ENCODE measurements around the gene MPL. TPM values are rescaled to one million over a fixed set of nuclear protein-coding genes. Genes with fewer than 3 reads are reported as not detected.

Gene MPL
- polyA plus RNA-seq, 1 donor (not counting 4 experiments of a cell fraction or from before 2014, with no cell fraction given) = not detected

DNA sequence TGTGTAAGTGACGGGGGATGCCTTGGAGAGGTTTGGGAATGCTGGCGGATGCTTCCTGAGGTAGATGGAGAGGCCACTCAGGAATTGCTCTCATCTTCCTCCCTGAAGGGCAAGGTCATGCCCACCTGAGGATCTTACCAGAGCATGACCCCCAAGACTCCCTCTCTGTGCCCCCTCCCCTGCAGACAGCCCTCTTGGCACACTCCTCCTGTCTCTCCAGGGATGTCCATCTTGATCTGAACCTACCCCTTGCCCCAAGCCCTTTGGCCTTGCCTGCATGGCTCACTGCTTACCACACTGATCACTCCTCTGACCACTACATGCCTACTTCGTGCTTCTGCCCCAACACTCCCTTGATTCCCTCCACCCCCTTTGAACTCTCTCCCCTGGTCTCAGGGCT is 17.9 kb upstream of the MPL start:
- H3K4me1 ChIP-seq (ENCODE audit: control insufficient read depth, extremely low read depth, insufficient read depth, low read length) = no peaks in the 10 kb centered on the region
- H3K27me3 ChIP-seq (ENCODE audit: control insufficient read depth, extremely low read depth, insufficient read depth, low read length) = no peaks in the 10 kb centered on the region
- no peak overlapping the region for H3K4me2 ChIP-seq (ENCODE audit: control insufficient read depth, extremely low read depth, insufficient read depth, low read depth, low read length)
- FAIRE-seq (no peak), DNase-seq (ENCODE audit: low read depth, low spot score) (no peak)
- no peak overlapping the region for H3K27ac ChIP-seq (ENCODE audit: control insufficient read depth, insufficient read depth, low read length)
- TF ChIP-seq, protein P1, sequence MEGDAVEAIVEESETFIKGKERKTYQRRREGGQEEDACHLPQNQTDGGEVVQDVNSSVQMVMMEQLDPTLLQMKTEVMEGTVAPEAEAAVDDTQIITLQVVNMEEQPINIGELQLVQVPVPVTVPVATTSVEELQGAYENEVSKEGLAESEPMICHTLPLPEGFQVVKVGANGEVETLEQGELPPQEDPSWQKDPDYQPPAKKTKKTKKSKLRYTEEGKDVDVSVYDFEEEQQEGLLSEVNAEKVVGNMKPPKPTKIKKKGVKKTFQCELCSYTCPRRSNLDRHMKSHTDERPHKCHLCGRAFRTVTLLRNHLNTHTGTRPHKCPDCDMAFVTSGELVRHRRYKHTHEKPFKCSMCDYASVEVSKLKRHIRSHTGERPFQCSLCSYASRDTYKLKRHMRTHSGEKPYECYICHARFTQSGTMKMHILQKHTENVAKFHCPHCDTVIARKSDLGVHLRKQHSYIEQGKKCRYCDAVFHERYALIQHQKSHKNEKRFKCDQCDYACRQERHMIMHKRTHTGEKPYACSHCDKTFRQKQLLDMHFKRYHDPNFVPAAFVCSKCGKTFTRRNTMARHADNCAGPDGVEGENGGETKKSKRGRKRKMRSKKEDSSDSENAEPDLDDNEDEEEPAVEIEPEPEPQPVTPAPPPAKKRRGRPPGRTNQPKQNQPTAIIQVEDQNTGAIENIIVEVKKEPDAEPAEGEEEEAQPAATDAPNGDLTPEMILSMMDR (optimal IDR thresholded peaks at IDR 0.05 in 1 of 3, IDR thresholded peaks at IDR 0.05 in 1 of 3, conservative IDR thresholded peaks at IDR 0.05 in 1 of 3; ENCODE audit: extremely low read depth in 1 of 3, insufficient read depth in 2 of 3, low read length in 3 of 3) = no peak
- no peak for TF ChIP-seq EZH2 (IDR thresholded peaks at IDR 0.05; ENCODE audit: low read length)
- dilution Hi-C loops (cut with MboI; ENCODE audit: extremely low pct_ligation_motif_present, low sequenced_read_pairs) = no loop called here
- no peaks in the 10 kb centered on the region for H3K36me3 ChIP-seq (ENCODE audit: control insufficient read depth in 2 of 2, extremely low read depth in 1 of 2, insufficient read depth in 2 of 2, low read length in 2 of 2)
- H3K9me1 ChIP-seq (ENCODE audit: control insufficient read depth, extremely low read depth, insufficient read depth, low read length) = no peaks in the 10 kb centered on the region
- no peak overlapping the region for H2AFZ ChIP-seq (ENCODE audit: control insufficient read depth, low read length)
- no peaks in the 10 kb centered on the region for H3K9me3 ChIP-seq (ENCODE audit: control insufficient read depth, low read depth, low read length)
- no peak overlapping the region for H3K4me3 ChIP-seq (ENCODE audit: control insufficient read depth in 2 of 3, extremely low read depth in 1 of 3, insufficient read depth in 2 of 3, low read depth in 1 of 3, low read length in 3 of 3)
- H3K79me2 ChIP-seq (ENCODE audit: control insufficient read depth, insufficient read depth, low read length) = no peaks in the 10 kb centered on the region
- no peaks in the 10 kb centered on the region for H4K20me1 ChIP-seq (ENCODE audit: control insufficient read depth, extremely low read depth, insufficient read depth, low read length)
- H3K9ac ChIP-seq (ENCODE audit: control insufficient read depth, extremely low read depth, insufficient read depth, low read length) = no peak overlapping the region

DNA sequence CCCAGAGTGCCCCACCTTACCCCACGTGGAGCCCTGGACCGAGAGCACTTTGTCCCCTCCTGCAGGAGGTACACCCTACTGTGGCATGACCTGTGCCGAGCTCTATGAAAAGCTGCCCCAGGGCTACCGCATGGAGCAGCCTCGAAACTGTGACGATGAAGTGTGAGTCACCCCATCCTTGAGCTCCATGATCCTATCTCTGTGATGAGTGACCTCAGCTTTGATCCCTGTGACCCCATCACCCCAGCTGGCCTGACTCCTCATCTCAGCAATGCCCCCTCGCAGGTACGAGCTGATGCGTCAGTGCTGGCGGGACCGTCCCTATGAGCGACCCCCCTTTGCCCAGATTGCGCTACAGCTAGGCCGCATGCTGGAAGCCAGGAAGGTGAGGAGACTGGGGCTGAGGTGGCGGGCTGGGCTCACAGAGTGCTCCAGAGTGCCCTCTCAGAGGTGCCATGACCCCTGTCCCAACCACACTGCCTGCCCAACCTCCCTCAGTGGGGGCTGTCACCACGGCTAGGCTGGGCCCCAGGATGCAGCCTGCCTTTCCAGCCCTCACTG is 16.2 kb upstream of the MPL start:
- Histone ChIP-seq H3K4me1 (ENCODE audit: control insufficient read depth, extremely low read depth, insufficient read depth, low read length) (no peaks in the 10 kb centered on the region), H3K9me1 (ENCODE audit: control insufficient read depth, extremely low read depth, insufficient read depth, low read length) (no peaks in the 10 kb centered on the region), H2AFZ (ENCODE audit: control insufficient read depth, low read length) (no peak overlapping the region), H4K20me1 (ENCODE audit: control insufficient read depth, extremely low read depth, insufficient read depth, low read length) (no peaks in the 10 kb centered on the region), H3K27me3 (ENCODE audit: control insufficient read depth, extremely low read depth, insufficient read depth, low read length) (no peaks in the 10 kb centered on the region), H3K4me2 (ENCODE audit: control insufficient read depth, extremely low read depth, insufficient read depth, low read depth, low read length) (no peak overlapping the region), H3K9ac (ENCODE audit: control insufficient read depth, extremely low read depth, insufficient read depth, low read length) (no peak overlapping the region), H3K79me2 (ENCODE audit: control insufficient read depth, insufficient read depth, low read length) (no peaks in the 10 kb centered on the region), H3K9me3 (ENCODE audit: control insufficient read depth, low read depth, low read length) (no peaks in the 10 kb centered on the region), H3K4me3 (ENCODE audit: control insufficient read depth in 2 of 3, extremely low read depth in 1 of 3, insufficient read depth in 2 of 3, low read depth in 1 of 3, low read length in 3 of 3) (no peak overlapping the region), H3K36me3 (ENCODE audit: control insufficient read depth in 2 of 2, extremely low read depth in 1 of 2, insufficient read depth in 2 of 2, low read length in 2 of 2) (no peaks in the 10 kb centered on the region), H3K27ac (ENCODE audit: control insufficient read depth, insufficient read depth, low read length) (no peak overlapping the region)
- DNase-seq (ENCODE audit: low read depth, low spot score) (no peak), FAIRE-seq (no peak)
- dilution Hi-C loops (cut with MboI; ENCODE audit: extremely low pct_ligation_motif_present, low sequenced_read_pairs) = no loop called here
- TF ChIP-seq EZH2 (IDR thresholded peaks at IDR 0.05; ENCODE audit: low read length) = no peak
- TF ChIP-seq, protein P1 (optimal IDR thresholded peaks at IDR 0.05 in 1 of 3, IDR thresholded peaks at IDR 0.05 in 1 of 3, conservative IDR thresholded peaks at IDR 0.05 in 1 of 3; ENCODE audit: extremely low read depth in 1 of 3, insufficient read depth in 2 of 3, low read length in 3 of 3) = no peak

All from keratinocyte (primary cell).